ENCODE measurements around the gene HAUS1.
"Not testable (repeated sequence)": the region's sequence is repeated elsewhere in the genome, so short reads cannot be mapped to it uniquely, and the experiment has no call there.

HAUS1 gene

GRCh38 chr18:46152808-46153617, 48.8 kb downstream of the HAUS1 start:
- in situ Hi-C loops (cut with HindIII; ENCODE audit: low sequenced_read_pairs) = no loop called here

GRCh38 chr18:46155641-46156051, 51.5 kb downstream of the HAUS1 start:
- in situ Hi-C loops (cut with HindIII; ENCODE audit: low sequenced_read_pairs) = no loop called here

DNA sequence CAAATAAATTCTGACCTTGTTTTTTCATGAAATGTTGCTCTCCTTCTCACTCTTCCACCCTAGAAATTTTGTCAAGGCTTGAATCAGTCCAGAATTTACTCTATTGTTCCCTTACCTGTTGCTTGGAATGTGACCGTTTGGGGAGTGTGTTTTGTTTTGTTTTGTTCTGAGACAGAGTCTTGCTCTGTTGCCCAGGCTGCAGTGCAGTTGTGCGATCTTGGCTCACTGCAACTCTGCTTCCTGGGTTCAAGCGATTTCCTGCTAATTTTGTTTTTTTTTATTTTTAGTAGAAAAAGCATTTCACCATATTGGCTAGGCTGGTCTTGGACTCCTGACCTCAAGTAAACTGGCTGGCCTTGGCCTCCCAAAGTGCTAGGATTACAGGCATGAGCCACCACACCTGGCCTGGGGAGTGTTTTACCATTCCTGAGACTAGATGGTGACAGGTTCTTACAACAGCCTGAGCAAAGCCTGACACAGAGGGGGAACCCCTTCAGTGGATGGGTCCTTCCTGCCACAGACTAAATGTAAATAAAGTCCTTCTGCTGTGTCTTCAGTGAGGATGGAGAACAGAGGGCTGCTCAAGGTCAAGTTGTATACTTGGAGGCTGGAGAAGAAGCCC, 52.0 kb downstream of the HAUS1 start:
- in situ Hi-C loops (cut with HindIII; ENCODE audit: low sequenced_read_pairs) = no loop called here

GRCh38 chr18:46156843-46157242, 52.7 kb downstream of the HAUS1 start:
- in situ Hi-C loops (cut with HindIII; ENCODE audit: low sequenced_read_pairs) = no loop called here

DNA sequence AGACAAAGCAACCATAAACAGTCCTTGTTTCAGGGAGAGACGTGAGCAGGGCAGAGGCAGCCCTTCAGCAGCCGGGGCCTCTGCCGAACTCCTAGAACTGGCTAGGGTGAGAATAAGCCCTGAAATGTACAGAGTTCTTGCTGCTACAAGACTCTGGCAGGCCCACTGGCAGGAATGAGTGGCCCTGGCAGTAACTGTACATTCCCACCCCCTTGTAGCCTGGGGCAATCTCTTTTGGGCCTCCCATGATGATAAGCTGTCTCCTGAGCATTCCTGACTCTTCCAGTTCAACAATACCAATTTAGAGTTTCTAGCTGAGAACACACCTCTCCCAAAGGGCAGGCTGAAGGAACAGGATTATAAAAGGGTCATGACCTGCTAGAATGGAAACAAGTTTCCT, 54.3 kb downstream of the HAUS1 start:
- in situ Hi-C loops (cut with HindIII; ENCODE audit: low sequenced_read_pairs) = no loop called here

DNA sequence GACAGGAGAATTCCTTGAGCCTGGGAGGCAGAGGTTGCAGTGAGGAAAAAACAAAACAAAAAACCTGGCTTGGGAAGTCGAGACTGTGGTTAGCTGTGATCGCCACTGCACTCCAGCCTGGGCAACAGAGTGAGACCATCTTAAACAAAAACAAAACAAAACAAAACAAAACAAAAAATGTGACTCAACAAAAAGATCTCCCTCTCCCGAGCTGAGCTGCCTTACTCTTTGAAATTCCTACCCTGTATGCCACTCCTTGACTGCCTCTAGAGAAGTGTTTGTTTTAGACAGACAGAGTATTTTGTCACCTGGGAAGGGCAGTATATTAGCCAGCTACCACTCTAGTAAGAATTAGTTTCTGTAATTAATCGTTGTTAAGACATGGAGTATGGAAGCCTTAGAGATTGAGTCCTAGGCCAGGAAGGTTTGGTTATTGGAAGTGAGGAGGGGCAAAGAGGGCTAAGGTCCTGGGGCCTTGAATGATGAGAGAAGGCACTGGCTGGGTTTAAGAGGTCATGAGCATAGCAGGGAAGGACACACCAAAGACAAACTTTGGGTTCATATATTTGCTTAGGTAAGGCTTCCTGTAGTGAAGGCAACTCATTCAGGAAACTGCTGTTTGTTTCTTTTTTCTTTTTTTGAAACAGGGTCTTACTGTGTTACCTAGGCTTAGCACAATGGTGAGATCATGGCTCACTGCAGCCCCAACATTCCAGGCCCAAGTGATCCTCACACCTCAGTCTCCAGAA, 56.0 kb downstream of the HAUS1 start:
- in situ Hi-C loops (cut with HindIII; ENCODE audit: low sequenced_read_pairs) = no loop called here

- in situ Hi-C loops (cut with HindIII; ENCODE audit: low sequenced_read_pairs) = not testable (repeated sequence)
Observed at GRCh38 chr18:46160840-46161239, 56.7 kb downstream of the HAUS1 start.

GRCh38 chr18:46161703-46162396, 57.7 kb downstream of the HAUS1 start:
- in situ Hi-C loops (cut with HindIII; ENCODE audit: low sequenced_read_pairs) = no loop called here

- in situ Hi-C loops (cut with HindIII; ENCODE audit: low sequenced_read_pairs) = no loop called here
Observed at GRCh38 chr18:46163091-46163490, 58.9 kb downstream of the HAUS1 start.

DNA sequence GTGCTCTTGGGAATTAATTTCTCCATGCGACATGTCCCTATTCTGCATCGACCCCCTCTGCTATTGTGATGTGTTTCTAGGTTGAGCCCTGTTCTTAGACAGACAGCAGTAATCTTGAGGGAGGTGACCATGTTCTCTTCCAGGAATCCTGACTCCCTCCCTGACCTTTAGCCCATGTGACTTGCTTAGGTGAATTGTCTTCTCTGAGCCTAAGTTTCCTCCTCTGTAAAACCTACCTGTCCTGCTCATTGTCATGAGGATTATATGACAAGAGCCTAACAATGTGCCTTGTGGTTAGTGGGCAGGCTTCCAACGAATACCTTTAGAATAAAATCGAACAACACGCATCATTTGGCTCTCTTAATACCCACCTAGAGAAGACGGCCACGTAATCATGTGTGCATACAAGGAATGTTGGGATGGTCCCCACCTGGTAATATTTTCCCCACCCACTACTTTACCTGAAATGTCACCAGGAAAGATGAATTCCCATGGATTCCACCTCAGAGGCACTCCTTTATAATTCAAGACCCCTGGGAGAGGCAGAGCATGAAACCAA, 59.8 kb downstream of the HAUS1 start:
- in situ Hi-C loops (cut with HindIII; ENCODE audit: low sequenced_read_pairs) = no loop called here

- in situ Hi-C loops (cut with HindIII; ENCODE audit: low sequenced_read_pairs) = not testable (repeated sequence)
Observed at GRCh38 chr18:46164502-46164901, 60.3 kb downstream of the HAUS1 start.

GRCh38 chr18:46164920-46165319, 60.7 kb downstream of the HAUS1 start:
- in situ Hi-C loops (cut with HindIII; ENCODE audit: low sequenced_read_pairs) = no loop called here

DNA sequence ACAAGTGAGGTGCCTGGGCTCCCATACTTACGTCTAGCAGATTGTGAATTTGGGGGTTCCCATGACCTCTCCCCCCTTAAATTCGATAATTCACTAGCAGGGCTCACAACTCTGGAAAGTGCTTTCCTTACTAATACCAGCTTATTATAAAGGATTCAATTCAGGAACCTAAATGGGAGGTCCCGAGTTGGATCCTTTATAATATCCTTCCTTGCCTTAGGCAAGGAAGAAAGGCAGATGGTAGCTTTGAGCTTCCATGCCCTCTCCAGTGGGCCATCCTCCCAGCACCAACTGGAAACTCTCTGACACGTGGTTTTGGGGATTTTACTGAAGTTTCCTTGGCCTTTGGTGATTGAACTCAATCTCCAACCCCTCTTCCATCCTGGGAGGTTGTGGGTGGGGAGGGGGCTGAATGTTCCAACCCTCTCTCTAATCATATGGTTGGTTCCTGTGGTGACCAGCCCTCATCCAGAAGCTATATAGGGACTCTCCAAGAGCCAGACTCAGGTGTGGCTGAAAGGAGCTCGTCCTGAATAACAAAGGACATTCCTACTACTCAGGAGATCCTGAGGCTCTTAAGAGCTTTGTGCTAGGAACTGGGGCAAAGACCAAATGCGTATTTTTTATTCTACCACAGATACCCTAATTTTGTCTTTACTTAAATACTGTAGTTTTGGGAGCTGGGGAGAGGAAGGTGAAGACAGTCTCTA, 62.2 kb downstream of the HAUS1 start:
- in situ Hi-C loops (cut with HindIII; ENCODE audit: low sequenced_read_pairs) = no loop called here

- in situ Hi-C loops (cut with HindIII; ENCODE audit: low sequenced_read_pairs) = no loop called here
Observed at GRCh38 chr18:46167971-46168370, 63.8 kb downstream of the HAUS1 start.

DNA sequence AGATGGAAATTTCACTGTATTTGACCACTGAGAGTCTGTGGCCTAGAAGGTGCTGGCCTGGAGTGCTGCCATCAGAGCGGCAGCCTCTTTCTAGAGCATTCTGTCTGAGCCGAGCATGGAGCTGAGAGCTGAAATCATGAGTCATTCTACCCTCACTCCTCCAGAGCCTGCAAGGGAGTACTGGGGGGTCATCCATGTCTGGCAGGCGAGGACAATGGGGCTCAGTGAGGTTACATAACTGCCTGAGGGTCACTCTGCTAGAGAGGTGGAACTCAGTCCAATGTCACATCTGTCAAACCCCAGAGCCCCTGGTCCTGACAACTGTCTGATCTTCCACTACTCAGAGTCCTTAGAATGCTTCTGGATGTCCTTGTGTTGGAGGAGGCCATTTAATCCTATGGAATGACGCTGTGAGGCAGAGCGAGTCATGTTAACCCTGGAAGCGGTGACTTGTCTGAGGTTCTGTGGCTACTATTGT, 65.3 kb downstream of the HAUS1 start:
- in situ Hi-C loops (cut with HindIII; ENCODE audit: low sequenced_read_pairs) = no loop called here

- in situ Hi-C loops (cut with HindIII; ENCODE audit: low sequenced_read_pairs) = no loop called here
Observed at GRCh38 chr18:46171331-46171730, 67.1 kb downstream of the HAUS1 start.

DNA sequence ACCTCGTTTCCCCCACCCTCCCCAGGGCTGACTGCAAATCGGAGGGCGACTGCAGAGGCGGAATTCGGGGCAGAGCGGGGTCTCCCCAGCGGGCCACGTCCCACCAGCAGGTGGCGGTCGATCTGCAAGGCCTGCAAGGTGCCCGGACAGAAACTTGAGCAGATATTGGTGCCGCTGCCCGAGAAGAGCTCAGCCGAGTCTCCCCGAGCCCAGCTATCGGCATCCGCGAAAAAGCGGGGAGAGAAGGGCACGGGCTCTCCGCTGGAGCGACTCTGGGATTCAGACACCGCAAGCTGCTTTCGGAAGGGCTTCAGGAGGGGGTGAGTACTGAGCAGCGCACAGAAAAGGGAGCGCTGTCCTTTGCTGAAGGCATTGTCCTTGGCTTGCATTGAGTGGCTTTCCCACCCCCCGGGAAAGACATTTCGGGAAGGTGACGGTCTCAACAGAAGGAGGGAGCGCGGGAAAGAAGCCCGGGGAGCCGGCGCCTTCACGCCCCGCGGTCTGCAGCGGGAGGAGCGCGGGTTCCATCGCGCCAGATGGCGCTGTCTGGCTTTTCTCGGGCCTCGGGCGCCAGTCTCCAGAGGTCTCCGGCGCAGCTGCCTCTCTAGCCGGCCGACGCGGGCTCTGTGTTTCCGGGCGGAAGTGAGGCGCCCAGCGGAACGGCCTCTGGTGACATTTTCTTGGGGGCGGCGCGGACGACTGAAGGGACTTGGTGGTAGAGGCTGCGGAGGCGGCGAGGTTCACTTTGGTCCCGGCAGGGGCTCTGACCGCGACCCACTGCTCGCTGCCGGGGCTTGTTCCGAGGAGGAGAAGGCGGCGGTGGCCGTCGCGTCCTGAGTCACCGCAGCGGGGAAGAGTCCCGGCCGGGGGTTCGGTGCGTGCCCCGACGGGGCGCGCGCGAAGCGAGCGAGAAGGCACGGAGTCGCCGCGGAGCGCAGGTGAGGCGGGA, 69.5 kb downstream of the HAUS1 start:
- in situ Hi-C loops (cut with HindIII; ENCODE audit: low sequenced_read_pairs) = no loop called here

DNA sequence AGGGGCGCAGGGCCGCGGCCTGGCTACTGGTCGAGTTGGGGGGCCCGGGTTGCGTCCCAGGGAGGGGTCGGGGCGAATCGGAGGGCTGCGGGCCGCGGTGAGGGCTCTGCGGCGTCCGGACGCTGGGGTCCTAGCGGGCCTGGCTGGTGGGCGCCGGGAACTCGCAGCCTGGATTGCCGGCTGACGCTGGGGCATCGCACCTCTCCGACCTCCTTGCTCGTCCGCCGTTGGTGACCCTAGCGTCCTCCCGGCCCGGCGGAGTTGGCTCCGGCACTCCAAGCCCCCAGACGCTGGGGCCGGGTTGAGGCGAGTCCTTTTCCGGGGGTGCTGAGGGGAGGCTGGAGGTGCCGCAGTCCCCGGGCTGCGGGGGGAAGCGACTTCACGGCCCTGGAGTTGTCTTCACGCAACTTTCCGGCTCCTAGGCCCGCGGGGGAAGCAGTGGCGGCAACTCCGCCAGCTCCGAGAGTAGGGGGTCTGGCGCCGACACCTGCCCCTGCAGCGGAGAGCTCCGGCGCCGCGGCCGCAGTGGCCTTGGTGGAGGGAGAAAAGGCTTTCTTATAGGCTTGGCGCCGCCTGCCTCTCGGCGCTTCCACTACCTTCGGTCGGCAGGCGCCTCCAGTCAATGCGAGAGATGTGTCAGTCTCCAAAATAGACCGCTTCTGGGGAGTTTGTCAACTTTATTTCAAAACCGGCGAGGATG, 70.3 kb downstream of the HAUS1 start:
- in situ Hi-C loops (cut with HindIII; ENCODE audit: low sequenced_read_pairs) = no loop called here

Measured in endothelial cell of hepatic sinusoid (primary cell).